ENCODE results near the gene ITGAL. TPM values are rescaled to one million over a fixed set of nuclear protein-coding genes. Genes with fewer than 3 reads are reported as not detected.
"Not testable (repeated sequence)": the region's sequence is repeated elsewhere in the genome, so short reads cannot be mapped to it uniquely, and the experiment has no call there.

The ITGAL gene
- total RNA-seq, 1 experiment from 2014 or later: 0.50 TPM

- H3F3A ChIP-seq (ENCODE audit: insufficient read depth, low read depth): peaks cover 20% of the 10 kb centered on the region
- BruUV-seq (replicated peaks): no TSS peak
- intact Hi-C loops (cut with micrococcal nuclease; ENCODE audit: unreplicated experiment): no loop called here
- peaks cover 10% of the 10 kb centered on the region for H4K20me1 ChIP-seq (ENCODE audit: insufficient read depth)
- H3K9me3 ChIP-seq (ENCODE audit: insufficient read depth, low read depth): no peaks in the 10 kb centered on the region; the same call in 1 of the 2 replicates
- 0 out of 2 replicates have a peak, but pooled peaks cover 10% of the 10 kb centered on the region for H3K36me3 ChIP-seq (ENCODE audit: low read depth)
- no peak overlapping the region for H3K4me3 ChIP-seq
- no peak for DNase-seq
- H2AFZ ChIP-seq: no peak overlapping the region
- peaks cover 26% of the 10 kb centered on the region for H3K4me1 ChIP-seq (replicated peaks; ENCODE audit: insufficient read depth)
- no peak overlapping the region for H3K4me2 ChIP-seq
- POLR2A ChIA-PET (ENCODE audit: unreplicated experiment): no interaction called here
- H3K27ac ChIP-seq: no peak overlapping the region
- CTCF ChIA-PET: interaction anchor here (0.5 to 0.7 kb wide), 3 partner anchors 46 to 246 kb away, joined by 3 to 8 read pairs (median 5); no protein-coding TSS in a partner anchor
- H3K27me3 ChIP-seq (ENCODE audit: insufficient read depth, low read depth): no peaks in the 10 kb centered on the region
- no peak for TF ChIP-seq EZH2 (IDR thresholded peaks at IDR 0.05; ENCODE audit: low read depth)
- H3K9me2 ChIP-seq (ENCODE audit: insufficient read depth): no peaks in the 10 kb centered on the region
- H3K79me2 ChIP-seq (ENCODE audit: low read depth): peaks cover 24% of the 10 kb centered on the region
These were observed 24.9 kb upstream of the ITGAL start for GRCh38 chr16:30447512-30448226.

GRCh38 chr16:30449116-30449435 lies 23.5 kb upstream of the ITGAL start:
- Histone ChIP-seq H3K9me3 (ENCODE audit: insufficient read depth, low read depth) (no peaks in the 10 kb centered on the region), H3K27me3 (ENCODE audit: insufficient read depth, low read depth) (no peaks in the 10 kb centered on the region), H2AFZ (no peak overlapping the region), H3K4me1 (replicated peaks; ENCODE audit: insufficient read depth) (peaks cover 14% of the 10 kb centered on the region), H3K36me3 (ENCODE audit: low read depth) (0 out of 2 replicates have a peak, but pooled peaks cover 1% of the 10 kb centered on the region), H3K27ac (no peak overlapping the region), H3K4me2 (no peak overlapping the region), H3F3A (ENCODE audit: insufficient read depth, low read depth) (peaks cover 6% of the 10 kb centered on the region; the same call in 1 of the 2 replicates), H4K20me1 (ENCODE audit: insufficient read depth) (peaks cover 2% of the 10 kb centered on the region), H3K79me2 (ENCODE audit: low read depth) (peaks cover 15% of the 10 kb centered on the region), H3K4me3 (no peak overlapping the region), H3K9me2 (ENCODE audit: insufficient read depth) (no peaks in the 10 kb centered on the region)
- no peak for DNase-seq
- ChIA-PET POLR2A (ENCODE audit: unreplicated experiment) (no interaction called here), CTCF (interaction anchor here (0.6 to 1.1 kb wide), 8 partner anchors 13 to 625 kb away, joined by 3 to 7 read pairs (median 4); partner anchors contain the start of genes ZNF646, ZNF668 and ZNF747)
- BruUV-seq (replicated peaks): no TSS peak
- intact Hi-C loops (cut with micrococcal nuclease; ENCODE audit: unreplicated experiment): loop anchor here (1.0 kb wide), 2 partner anchors 86 to 179 kb away; no protein-coding TSS in a partner anchor
- no peak for TF ChIP-seq CTCF (conservative IDR thresholded peaks at IDR 0.05)
- TF ChIP-seq EZH2 (IDR thresholded peaks at IDR 0.05; ENCODE audit: low read depth): no peak

GRCh38 chr16:30452709-30453580 lies 19.6 kb upstream of the ITGAL start:
- intact Hi-C loops (cut with micrococcal nuclease; ENCODE audit: unreplicated experiment); H2AFZ ChIP-seq; H3K4me2 ChIP-seq; DNase-seq; H4K20me1 ChIP-seq (ENCODE audit: insufficient read depth); H3K4me3 ChIP-seq; H3K79me2 ChIP-seq (ENCODE audit: low read depth); CTCF ChIA-PET; H3F3A ChIP-seq (ENCODE audit: insufficient read depth, low read depth); H3K36me3 ChIP-seq (ENCODE audit: low read depth); H3K9me3 ChIP-seq (ENCODE audit: insufficient read depth, low read depth); H3K27ac ChIP-seq; BruUV-seq (replicated peaks); H3K9me2 ChIP-seq (ENCODE audit: insufficient read depth); H3K27me3 ChIP-seq (ENCODE audit: insufficient read depth, low read depth); H3K4me1 ChIP-seq (replicated peaks; ENCODE audit: insufficient read depth): not testable (repeated sequence)
- POLR2A ChIA-PET (ENCODE audit: unreplicated experiment): interaction anchor here (0.6 kb wide), 1 partner anchor 14 kb away, joined by 5 read pairs; no protein-coding TSS in a partner anchor

- H3K79me2 ChIP-seq (ENCODE audit: low read depth): no peaks in the 10 kb centered on the region
- no peaks in the 10 kb centered on the region for H3K9me3 ChIP-seq (ENCODE audit: insufficient read depth, low read depth)
- DNase-seq: no peak
- no peaks in the 10 kb centered on the region for H3K36me3 ChIP-seq (ENCODE audit: low read depth)
- CTCF ChIA-PET: no interaction called here
- no peak overlapping the region for H2AFZ ChIP-seq
- no peak overlapping the region for H3K27ac ChIP-seq
- no peaks in the 10 kb centered on the region for H3K27me3 ChIP-seq (ENCODE audit: insufficient read depth, low read depth)
- H3K4me1 ChIP-seq (replicated peaks; ENCODE audit: insufficient read depth): no peaks in the 10 kb centered on the region
- no peaks in the 10 kb centered on the region for H3K9me2 ChIP-seq (ENCODE audit: insufficient read depth)
- H3F3A ChIP-seq (ENCODE audit: insufficient read depth, low read depth): no peaks in the 10 kb centered on the region
- intact Hi-C loops (cut with micrococcal nuclease; ENCODE audit: unreplicated experiment): no loop called here
- no peaks in the 10 kb centered on the region for H4K20me1 ChIP-seq (ENCODE audit: insufficient read depth)
- no TSS peak for BruUV-seq (replicated peaks)
- TF ChIP-seq EZH2 (IDR thresholded peaks at IDR 0.05; ENCODE audit: low read depth): no peak
- no peak for TF ChIP-seq CTCF (conservative IDR thresholded peaks at IDR 0.05)
- no peak overlapping the region for H3K4me2 ChIP-seq
- POLR2A ChIA-PET (ENCODE audit: unreplicated experiment): interaction anchor here (0.5 kb wide), 1 partner anchor 73 kb away, joined by 4 read pairs; no protein-coding TSS in a partner anchor
- H3K4me3 ChIP-seq: no peak overlapping the region
These were observed 16.2 kb upstream of the ITGAL start for GRCh38 chr16:30456302-30456701.
